ENCODE data around the gene HJV. TPM values are rescaled to one million over a fixed set of nuclear protein-coding genes. Genes with fewer than 3 reads are reported as not detected.
A peak's percentile ranks its signal among the peaks of the same experiment; 100 is the strongest.

HJV gene
- total and polyA plus RNA-seq, 2 of the 13 experiments (the other 11 are each of a cell fraction or from before 2014, with no cell fraction given): 0.18 TPM; not detected in 1

- TF ChIP-seq ZNF282 (IDR thresholded peaks at IDR 0.05; ENCODE audit: partially characterized antibody) (no peak), CBFB (CRISPR knock-in tag; IDR thresholded peaks at IDR 0.05) (no peak), DRAP1 (CRISPR knock-in tag; IDR thresholded peaks at IDR 0.05) (no peak), DDIT3 (CRISPR knock-in tag; IDR thresholded peaks at IDR 0.05) (no peak), ZNF616 (CRISPR knock-in tag; IDR thresholded peaks at IDR 0.05; ENCODE audit: low read depth) (no peak), ARID3A (IDR thresholded peaks at IDR 0.05; ENCODE audit: low read depth, low read length) (peak; percentile 37; the same call in 1 of the 2 replicates), RXRB (CRISPR knock-in tag; IDR thresholded peaks at IDR 0.05; ENCODE audit: borderline replicate concordance) (peak; percentile 80), ZNF746 (CRISPR knock-in tag; IDR thresholded peaks at IDR 0.05) (no peak), PHF5A (CRISPR knock-in tag; IDR thresholded peaks at IDR 0.05; ENCODE audit: low read depth, unreplicated experiment) (no peak), MAFK (conservative IDR thresholded peaks at IDR 0.05 in 1 of 2, IDR thresholded peaks at IDR 0.05 in 1 of 2; ENCODE audit: low read length in 2 of 2) (no peak), RBM22 (optimal IDR thresholded peaks at IDR 0.05; ENCODE audit: low read length) (no peak), ZNF609 (CRISPR knock-in tag; IDR thresholded peaks at IDR 0.05; ENCODE audit: borderline replicate concordance) (no peak), SNAPC5 (CRISPR knock-in tag; IDR thresholded peaks at IDR 0.05; ENCODE audit: borderline replicate concordance) (no peak), DBP (CRISPR knock-in tag; IDR thresholded peaks at IDR 0.05; ENCODE audit: not compliant biosample characterization) (no peak), NBN (conservative IDR thresholded peaks at IDR 0.05) (no peak), PPARG (CRISPR knock-in tag; conservative IDR thresholded peaks at IDR 0.05) (0 out of 2 replicates have a peak, but pooled peaks have one; percentile 11), TCF12 (IDR thresholded peaks at IDR 0.05) (no peak), TCF12 (CRISPR knock-in tag; IDR thresholded peaks at IDR 0.05) (no peak), EED (CRISPR knock-in tag; IDR thresholded peaks at IDR 0.05) (no peak), NRL (CRISPR knock-in tag; IDR thresholded peaks at IDR 0.05; ENCODE audit: borderline replicate concordance) (no peak)
These were observed 35.8 kb downstream of the HJV start (continued) for GRCh38 chr1:145985502-145986439.
